ENCODE measurements around the gene GTPBP3. TPM values are rescaled to one million over a fixed set of nuclear protein-coding genes. Genes with fewer than 3 reads are reported as not detected.
A peak's percentile ranks its signal among the peaks of the same experiment; 100 is the strongest.

Gene GTPBP3
- total and polyA plus RNA-seq, 2 experiments from 2014 or later: 25.4 to 67.8 TPM

DNA sequence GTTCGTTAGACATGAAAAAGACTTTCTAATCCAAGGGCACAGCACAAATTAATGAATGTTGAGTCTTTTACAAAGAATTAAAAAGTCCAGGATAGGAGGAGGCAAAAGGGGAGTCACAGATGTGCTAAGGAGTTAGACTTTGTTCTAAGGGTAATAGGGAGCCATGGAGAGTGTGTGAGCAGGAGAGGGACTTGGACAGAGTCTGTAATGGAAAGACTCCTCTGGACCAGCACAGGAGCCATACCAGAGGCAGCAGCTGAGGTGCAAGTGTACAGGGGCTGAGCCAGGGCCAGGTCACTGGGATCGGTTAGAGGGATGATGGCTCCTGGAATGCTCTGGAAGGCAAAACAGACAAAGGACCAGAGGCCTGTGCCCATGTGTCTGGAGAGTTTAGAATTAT lies 10.5 kb downstream of the GTPBP3 start (continued):
- TF ChIP-seq, protein P1, sequence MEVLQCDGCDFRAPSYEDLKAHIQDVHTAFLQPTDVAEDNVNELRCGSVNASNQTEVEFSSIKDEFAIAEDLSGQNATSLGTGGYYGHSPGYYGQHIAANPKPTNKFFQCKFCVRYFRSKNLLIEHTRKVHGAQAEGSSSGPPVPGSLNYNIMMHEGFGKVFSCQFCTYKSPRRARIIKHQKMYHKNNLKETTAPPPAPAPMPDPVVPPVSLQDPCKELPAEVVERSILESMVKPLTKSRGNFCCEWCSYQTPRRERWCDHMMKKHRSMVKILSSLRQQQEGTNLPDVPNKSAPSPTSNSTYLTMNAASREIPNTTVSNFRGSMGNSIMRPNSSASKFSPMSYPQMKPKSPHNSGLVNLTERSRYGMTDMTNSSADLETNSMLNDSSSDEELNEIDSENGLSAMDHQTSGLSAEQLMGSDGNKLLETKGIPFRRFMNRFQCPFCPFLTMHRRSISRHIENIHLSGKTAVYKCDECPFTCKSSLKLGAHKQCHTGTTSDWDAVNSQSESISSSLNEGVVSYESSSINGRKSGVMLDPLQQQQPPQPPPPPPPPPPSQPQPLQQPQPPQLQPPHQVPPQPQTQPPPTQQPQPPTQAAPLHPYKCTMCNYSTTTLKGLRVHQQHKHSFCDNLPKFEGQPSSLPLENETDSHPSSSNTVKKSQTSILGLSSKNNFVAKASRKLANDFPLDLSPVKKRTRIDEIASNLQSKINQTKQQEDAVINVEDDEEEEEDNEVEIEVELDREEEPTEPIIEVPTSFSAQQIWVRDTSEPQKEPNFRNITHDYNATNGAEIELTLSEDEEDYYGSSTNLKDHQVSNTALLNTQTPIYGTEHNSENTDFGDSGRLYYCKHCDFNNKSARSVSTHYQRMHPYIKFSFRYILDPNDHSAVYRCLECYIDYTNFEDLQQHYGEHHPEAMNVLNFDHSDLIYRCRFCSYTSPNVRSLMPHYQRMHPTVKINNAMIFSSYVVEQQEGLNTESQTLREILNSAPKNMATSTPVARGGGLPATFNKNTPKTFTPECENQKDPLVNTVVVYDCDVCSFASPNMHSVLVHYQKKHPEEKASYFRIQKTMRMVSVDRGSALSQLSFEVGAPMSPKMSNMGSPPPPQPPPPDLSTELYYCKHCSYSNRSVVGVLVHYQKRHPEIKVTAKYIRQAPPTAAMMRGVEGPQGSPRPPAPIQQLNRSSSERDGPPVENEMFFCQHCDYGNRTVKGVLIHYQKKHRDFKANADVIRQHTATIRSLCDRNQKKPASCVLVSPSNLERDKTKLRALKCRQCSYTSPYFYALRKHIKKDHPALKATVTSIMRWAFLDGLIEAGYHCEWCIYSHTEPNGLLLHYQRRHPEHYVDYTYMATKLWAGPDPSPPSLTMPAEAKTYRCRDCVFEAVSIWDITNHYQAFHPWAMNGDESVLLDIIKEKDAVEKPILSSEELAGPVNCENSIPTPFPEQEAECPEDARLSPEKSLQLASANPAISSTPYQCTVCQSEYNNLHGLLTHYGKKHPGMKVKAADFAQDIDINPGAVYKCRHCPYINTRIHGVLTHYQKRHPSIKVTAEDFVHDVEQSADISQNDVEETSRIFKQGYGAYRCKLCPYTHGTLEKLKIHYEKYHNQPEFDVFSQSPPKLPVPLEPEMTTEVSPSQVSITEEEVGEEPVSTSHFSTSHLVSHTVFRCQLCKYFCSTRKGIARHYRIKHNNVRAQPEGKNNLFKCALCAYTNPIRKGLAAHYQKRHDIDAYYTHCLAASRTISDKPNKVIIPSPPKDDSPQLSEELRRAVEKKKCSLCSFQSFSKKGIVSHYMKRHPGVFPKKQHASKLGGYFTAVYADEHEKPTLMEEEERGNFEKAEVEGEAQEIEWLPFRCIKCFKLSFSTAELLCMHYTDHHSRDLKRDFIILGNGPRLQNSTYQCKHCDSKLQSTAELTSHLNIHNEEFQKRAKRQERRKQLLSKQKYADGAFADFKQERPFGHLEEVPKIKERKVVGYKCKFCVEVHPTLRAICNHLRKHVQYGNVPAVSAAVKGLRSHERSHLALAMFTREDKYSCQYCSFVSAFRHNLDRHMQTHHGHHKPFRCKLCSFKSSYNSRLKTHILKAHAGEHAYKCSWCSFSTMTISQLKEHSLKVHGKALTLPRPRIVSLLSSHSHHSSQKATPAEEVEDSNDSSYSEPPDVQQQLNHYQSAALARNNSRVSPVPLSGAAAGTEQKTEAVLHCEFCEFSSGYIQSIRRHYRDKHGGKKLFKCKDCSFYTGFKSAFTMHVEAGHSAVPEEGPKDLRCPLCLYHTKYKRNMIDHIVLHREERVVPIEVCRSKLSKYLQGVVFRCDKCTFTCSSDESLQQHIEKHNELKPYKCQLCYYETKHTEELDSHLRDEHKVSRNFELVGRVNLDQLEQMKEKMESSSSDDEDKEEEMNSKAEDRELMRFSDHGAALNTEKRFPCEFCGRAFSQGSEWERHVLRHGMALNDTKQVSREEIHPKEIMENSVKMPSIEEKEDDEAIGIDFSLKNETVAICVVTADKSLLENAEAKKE (CRISPR knock-in tag; IDR thresholded peaks at IDR 0.05): no peak
- TF ChIP-seq NANOG (IDR thresholded peaks at IDR 0.05; ENCODE audit: borderline replicate concordance): no peak
- TF ChIP-seq CREB1 (CRISPR knock-in tag; IDR thresholded peaks at IDR 0.05; ENCODE audit: low read depth): no peak
- TF ChIP-seq STAT1 (IDR thresholded peaks at IDR 0.05; ENCODE audit: unreplicated experiment): no peak

- no peak overlapping the region for H3K27ac Mint-ChIP-seq
- H3K36me3 Mint-ChIP-seq (ENCODE audit: low read depth): peaks cover 3% of the 10 kb centered on the region; the same call in 1 of the 3 replicates
- no peaks in the 10 kb centered on the region for H4K20me1 ChIP-seq (replicated peaks; ENCODE audit: insufficient read depth)
- DNase-seq (ENCODE audit: low spot score) (peak; percentile 77), ATAC-seq (peak; percentile 54)
- H3F3A ChIP-seq (replicated peaks; ENCODE audit: low read depth): no peaks in the 10 kb centered on the region
- H3K4me2 ChIP-seq: peak overlapping the region; percentile 58
- peaks cover 27% of the 10 kb centered on the region for H3K27me3 Mint-ChIP-seq (ENCODE audit: insufficient read depth, low read depth, poor library complexity)
- no peaks in the 10 kb centered on the region for H3K27me3 ChIP-seq (ENCODE audit: insufficient read depth)
- no peak overlapping the region; the same call in 2 of the 3 replicates for H3K4me3 Mint-ChIP-seq
- no peaks in the 10 kb centered on the region for H3K79me2 ChIP-seq (replicated peaks; ENCODE audit: insufficient read depth)
- peaks cover 18% of the 10 kb centered on the region for H3K4me1 Mint-ChIP-seq
- no peak overlapping the region for H3K27ac ChIP-seq (ENCODE audit: low read depth)
- TF ChIP-seq STAT1 (IDR thresholded peaks at IDR 0.05; ENCODE audit: unreplicated experiment) (no peak), CTCF (conservative IDR thresholded peaks at IDR 0.05; ENCODE audit: low read depth in 2 of 2) (0 out of 4 replicates have a peak, but pooled peaks of 1 of the 2 experiments have one; percentile 1)
- H3K9me2 ChIP-seq (ENCODE audit: insufficient read depth): no peaks in the 10 kb centered on the region
- H3K4me1 ChIP-seq (ENCODE audit: insufficient read depth): peaks cover 6% of the 10 kb centered on the region; the same call in 1 of the 2 replicates
- H3K4me3 ChIP-seq: peak overlapping the region; percentile 40
- H2AFZ ChIP-seq: peak overlapping the region; percentile 82; the same call in 1 of the 2 replicates
- no peaks in the 10 kb centered on the region for H3K9me3 Mint-ChIP-seq
- no peaks in the 10 kb centered on the region for H3K36me3 ChIP-seq (ENCODE audit: insufficient read depth)
Measured at GRCh38 chr19:17348700-17349099, 11.3 kb downstream of the GTPBP3 start.
